GM18505 (cell line): ENCODE measurements around the gene DCD.

Experiments
- ATAC-seq: cut with Tn5 transposase; IDR thresholded peaks from one replicate; pipeline ENCODE4 v1.9.1; 2021; ENCODE audit not compliant: unreplicated experiment
- POLR2A ChIP-seq: IDR thresholded peaks from 4 replicates; pipeline ENCODE4 v1.6.1; 2011; ENCODE audit warnings: borderline replicate concordance; ENCODE audit not compliant: insufficient read depth, insufficient read length; ENCODE audit errors: extremely low read depth

DCD gene

GRCh38 chr12:54631988-54632728 lies 16.0 kb downstream of the DCD start:
- ATAC-seq: no peak
- no peak for TF ChIP-seq POLR2A

- no peak for ATAC-seq
- no peak for TF ChIP-seq POLR2A
Observed at GRCh38 chr12:54631551-54631950, 16.6 kb downstream of the DCD start.

- no peak for TF ChIP-seq POLR2A
Observed at GRCh38 chr12:54629925-54630324, 18.2 kb downstream of the DCD start.

GRCh38 chr12:54628186-54628846 lies 19.8 kb downstream of the DCD start:
- ATAC-seq: no peak
- no peak for TF ChIP-seq POLR2A

More at GRCh38 chr12:54629925-54630324, 18.2 kb downstream of the DCD start:
- ATAC-seq: no peak

- no peak for ATAC-seq
- no peak for TF ChIP-seq POLR2A
Observed at GRCh38 chr12:54627304-54627703, 20.9 kb downstream of the DCD start.

- no peak for TF ChIP-seq POLR2A
- ATAC-seq: no peak
Observed at GRCh38 chr12:54625598-54625997, 22.6 kb downstream of the DCD start.

- no peak for TF ChIP-seq POLR2A
- no peak for ATAC-seq
Observed at GRCh38 chr12:54624315-54625279, 23.6 kb downstream of the DCD start.

- no peak for TF ChIP-seq POLR2A
- no peak for ATAC-seq
Observed at GRCh38 chr12:54622463-54623183, 25.5 kb downstream of the DCD start.

GRCh38 chr12:54616933-54617680 lies 31.1 kb downstream of the DCD start:
- TF ChIP-seq POLR2A: no peak
- no peak for ATAC-seq

GRCh38 chr12:54612225-54612750 lies 35.9 kb downstream of the DCD start:
- ATAC-seq: no peak
- no peak for TF ChIP-seq POLR2A

GRCh38 chr12:54611715-54612149 lies 36.4 kb downstream of the DCD start:
- no peak for ATAC-seq
- no peak for TF ChIP-seq POLR2A

GRCh38 chr12:54608769-54609168 lies 39.4 kb downstream of the DCD start:
- ATAC-seq: no peak
- TF ChIP-seq POLR2A: no peak
